ENCODE data around the gene BTBD9. TPM values are rescaled to one million over a fixed set of nuclear protein-coding genes. Genes with fewer than 3 reads are reported as not detected.

BTBD9 gene
- total RNA-seq, 1 donor from 2014 or later = 23.0 TPM

DNA sequence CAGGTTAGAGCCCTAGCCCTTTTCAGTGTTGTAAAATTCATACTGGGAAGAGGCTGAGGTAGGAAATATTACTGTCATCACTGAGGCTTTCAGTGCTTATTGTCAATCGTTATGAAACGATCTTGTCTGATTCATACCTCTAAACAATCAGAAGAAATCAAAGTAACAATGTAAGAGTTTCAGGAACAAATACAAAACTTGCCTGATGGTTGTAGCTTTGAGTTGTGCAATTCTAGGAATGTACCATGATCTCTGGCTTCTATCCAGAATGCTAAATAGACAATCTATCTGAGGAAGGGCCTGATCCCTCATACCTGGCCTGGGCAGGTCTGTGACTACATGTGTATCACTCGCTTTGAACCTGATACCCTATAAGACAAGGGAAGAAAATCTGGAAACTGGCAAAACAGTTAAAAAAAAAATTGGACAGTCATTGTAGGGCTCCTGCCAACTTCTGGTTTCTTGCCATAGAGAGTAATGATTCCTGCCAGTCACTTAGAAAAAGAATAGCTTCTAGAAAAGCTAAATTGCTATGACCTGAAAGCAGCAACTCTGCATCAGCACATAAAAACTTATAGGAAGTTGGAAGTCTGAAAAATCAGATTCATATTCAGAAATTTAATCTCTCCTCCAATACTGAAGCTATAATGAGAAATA, 234.7 kb downstream of the BTBD9 start:
- no peak overlapping the region for H3K4me3 Mint-ChIP-seq
- H3K9me3 Mint-ChIP-seq = no peaks in the 10 kb centered on the region
- DNase-seq (ENCODE audit: low spot score in 2 of 2, unreplicated experiment in 2 of 2) = no peak
- no peaks in the 10 kb centered on the region for H3K36me3 Mint-ChIP-seq
- peaks cover 27% of the 10 kb centered on the region for H3K4me1 Mint-ChIP-seq
- TF ChIP-seq, protein P1, sequence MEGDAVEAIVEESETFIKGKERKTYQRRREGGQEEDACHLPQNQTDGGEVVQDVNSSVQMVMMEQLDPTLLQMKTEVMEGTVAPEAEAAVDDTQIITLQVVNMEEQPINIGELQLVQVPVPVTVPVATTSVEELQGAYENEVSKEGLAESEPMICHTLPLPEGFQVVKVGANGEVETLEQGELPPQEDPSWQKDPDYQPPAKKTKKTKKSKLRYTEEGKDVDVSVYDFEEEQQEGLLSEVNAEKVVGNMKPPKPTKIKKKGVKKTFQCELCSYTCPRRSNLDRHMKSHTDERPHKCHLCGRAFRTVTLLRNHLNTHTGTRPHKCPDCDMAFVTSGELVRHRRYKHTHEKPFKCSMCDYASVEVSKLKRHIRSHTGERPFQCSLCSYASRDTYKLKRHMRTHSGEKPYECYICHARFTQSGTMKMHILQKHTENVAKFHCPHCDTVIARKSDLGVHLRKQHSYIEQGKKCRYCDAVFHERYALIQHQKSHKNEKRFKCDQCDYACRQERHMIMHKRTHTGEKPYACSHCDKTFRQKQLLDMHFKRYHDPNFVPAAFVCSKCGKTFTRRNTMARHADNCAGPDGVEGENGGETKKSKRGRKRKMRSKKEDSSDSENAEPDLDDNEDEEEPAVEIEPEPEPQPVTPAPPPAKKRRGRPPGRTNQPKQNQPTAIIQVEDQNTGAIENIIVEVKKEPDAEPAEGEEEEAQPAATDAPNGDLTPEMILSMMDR (IDR thresholded peaks at IDR 0.05; ENCODE audit: unreplicated experiment) = no peak
- H3K27ac Mint-ChIP-seq = peak overlapping the region; percentile 83
- H3K27me3 Mint-ChIP-seq (ENCODE audit: low read depth) = no peaks in the 10 kb centered on the region

DNA sequence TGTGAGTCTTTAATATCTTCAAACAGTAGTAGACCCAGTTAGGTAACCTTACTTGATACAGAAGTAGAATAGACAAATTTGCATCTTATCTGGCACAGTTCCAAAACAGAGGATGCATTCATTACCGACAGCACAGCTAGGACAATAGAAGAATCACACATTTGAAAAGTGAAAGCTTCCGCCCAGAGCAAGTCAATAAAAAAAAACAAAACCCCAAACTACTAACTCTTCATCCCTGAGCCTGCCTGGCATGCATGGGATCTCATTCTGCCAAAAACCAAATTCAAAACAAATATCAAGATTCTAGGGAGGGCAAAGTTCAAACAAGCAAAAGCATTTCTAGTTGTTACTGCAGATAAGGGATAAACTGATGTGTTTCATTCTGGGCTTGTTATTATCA, 235.4 kb downstream of the BTBD9 start:
- H3K4me1 Mint-ChIP-seq = peaks cover 27% of the 10 kb centered on the region
- peak overlapping the region; percentile 83 for H3K27ac Mint-ChIP-seq
- no peaks in the 10 kb centered on the region for H3K36me3 Mint-ChIP-seq
- no peaks in the 10 kb centered on the region for H3K9me3 Mint-ChIP-seq
- H3K4me3 Mint-ChIP-seq = no peak overlapping the region
- no peaks in the 10 kb centered on the region for H3K27me3 Mint-ChIP-seq (ENCODE audit: low read depth)
- no peak for DNase-seq (ENCODE audit: low spot score in 2 of 2, unreplicated experiment in 2 of 2)
- TF ChIP-seq, protein P1 (IDR thresholded peaks at IDR 0.05; ENCODE audit: unreplicated experiment) = no peak

DNA sequence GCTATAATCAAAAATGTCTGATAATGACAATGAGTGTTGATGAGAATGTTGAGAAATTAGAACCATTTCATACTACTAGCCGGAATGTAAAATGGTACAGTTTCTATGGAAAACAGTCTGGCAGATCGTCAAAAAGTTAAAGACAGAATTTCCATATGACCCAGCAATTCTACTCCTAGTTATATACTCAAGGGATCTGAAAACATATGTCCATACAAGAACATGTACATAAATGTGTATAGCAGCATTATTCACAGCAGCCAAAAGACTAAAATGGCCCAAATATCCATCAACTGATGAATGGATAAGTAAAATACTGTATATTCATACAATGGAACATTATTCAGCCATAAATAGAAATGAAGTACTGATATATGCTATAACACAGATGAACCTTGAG, 236.2 kb downstream of the BTBD9 start:
- H3K4me3 Mint-ChIP-seq = no peak overlapping the region
- TF ChIP-seq, protein P1 (IDR thresholded peaks at IDR 0.05; ENCODE audit: unreplicated experiment) = no peak
- H3K4me1 Mint-ChIP-seq = peaks cover 27% of the 10 kb centered on the region
- no peaks in the 10 kb centered on the region for H3K36me3 Mint-ChIP-seq
- no peak overlapping the region for H3K27ac Mint-ChIP-seq
- no peaks in the 10 kb centered on the region for H3K9me3 Mint-ChIP-seq
- no peak for DNase-seq (ENCODE audit: low spot score in 2 of 2, unreplicated experiment in 2 of 2)
- no peaks in the 10 kb centered on the region for H3K27me3 Mint-ChIP-seq (ENCODE audit: low read depth)

DNA sequence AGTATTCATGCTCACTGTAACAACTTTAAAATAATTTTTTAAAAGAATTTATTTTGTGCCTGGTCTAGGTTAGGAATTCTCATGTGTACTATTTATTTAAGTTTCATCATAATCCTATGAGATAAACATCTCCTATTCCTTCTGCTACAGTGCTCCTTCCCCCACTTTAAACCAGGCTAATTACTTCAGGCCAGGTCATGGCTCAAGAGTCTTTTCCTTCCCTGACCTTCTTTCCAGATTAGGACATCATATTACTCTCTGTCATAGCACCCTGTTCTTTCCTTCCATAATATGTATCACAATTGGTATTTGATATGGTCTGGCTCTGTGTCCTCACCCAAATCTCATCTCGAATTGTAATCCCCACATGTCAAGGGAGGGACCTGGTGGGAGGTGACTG, 239.0 kb downstream of the BTBD9 start:
- Mint-ChIP-seq H3K4me3 (no peak overlapping the region), H3K27me3 (ENCODE audit: low read depth) (no peaks in the 10 kb centered on the region), H3K4me1 (peaks cover 26% of the 10 kb centered on the region), H3K36me3 (no peaks in the 10 kb centered on the region), H3K27ac (no peak overlapping the region), H3K9me3 (no peaks in the 10 kb centered on the region)
- no peak for DNase-seq (ENCODE audit: low spot score in 2 of 2, unreplicated experiment in 2 of 2)
- TF ChIP-seq, protein P1 (IDR thresholded peaks at IDR 0.05; ENCODE audit: unreplicated experiment) = no peak

DNA sequence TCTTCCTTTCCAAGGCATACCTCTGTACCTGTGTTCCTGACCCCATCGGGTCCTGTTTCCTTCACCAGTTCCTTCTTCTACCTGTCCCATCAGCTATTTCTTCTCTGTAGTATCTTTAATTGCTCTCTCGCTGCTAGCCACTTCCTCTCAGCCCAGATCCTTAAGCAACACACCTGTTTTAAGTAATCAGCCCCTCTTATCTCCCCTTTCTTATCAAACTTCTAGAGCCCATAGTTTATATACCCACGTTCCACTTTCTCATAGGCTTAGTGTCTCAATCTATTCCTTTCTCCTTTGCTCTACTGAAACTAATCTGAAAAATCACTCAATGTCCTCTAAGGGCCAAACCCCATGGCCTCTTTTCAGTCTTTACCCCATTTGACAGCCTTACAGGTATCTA, 239.6 kb downstream of the BTBD9 start:
- TF ChIP-seq, protein P1 (IDR thresholded peaks at IDR 0.05; ENCODE audit: unreplicated experiment) = no peak
- DNase-seq (ENCODE audit: low spot score in 2 of 2, unreplicated experiment in 2 of 2) = no peak
- H3K36me3 Mint-ChIP-seq = no peaks in the 10 kb centered on the region
- peaks cover 21% of the 10 kb centered on the region for H3K4me1 Mint-ChIP-seq
- H3K9me3 Mint-ChIP-seq = no peaks in the 10 kb centered on the region
- no peak overlapping the region for H3K4me3 Mint-ChIP-seq
- H3K27me3 Mint-ChIP-seq (ENCODE audit: low read depth) = no peaks in the 10 kb centered on the region
- H3K27ac Mint-ChIP-seq = no peak overlapping the region

DNA sequence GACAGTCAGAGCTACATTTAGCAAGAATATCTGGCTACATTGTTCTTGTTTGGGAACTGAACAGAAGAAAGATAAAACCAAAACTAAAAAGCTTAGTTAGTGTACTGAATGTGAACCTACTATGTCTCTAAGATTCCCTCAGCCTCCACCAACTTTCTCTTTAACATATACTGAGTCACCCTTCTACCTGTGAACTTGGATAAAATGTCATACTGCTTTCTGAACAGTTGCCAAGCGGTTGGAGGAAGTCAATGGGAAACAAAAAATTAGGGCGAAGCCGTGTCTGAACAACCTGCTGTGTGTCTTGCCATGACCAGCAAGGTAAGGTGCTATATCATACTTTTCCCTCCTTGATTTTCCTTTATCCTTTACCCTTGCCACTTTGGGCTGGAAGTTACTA, 243.5 kb downstream of the BTBD9 start:
- TF ChIP-seq, protein P1 (IDR thresholded peaks at IDR 0.05; ENCODE audit: unreplicated experiment) = no peak
- H3K27ac Mint-ChIP-seq = no peak overlapping the region
- H3K27me3 Mint-ChIP-seq (ENCODE audit: low read depth) = no peaks in the 10 kb centered on the region
- H3K36me3 Mint-ChIP-seq = no peaks in the 10 kb centered on the region
- H3K9me3 Mint-ChIP-seq = peaks cover 5% of the 10 kb centered on the region
- DNase-seq (ENCODE audit: low spot score in 2 of 2, unreplicated experiment in 2 of 2) = no peak
- peaks cover 16% of the 10 kb centered on the region for H3K4me1 Mint-ChIP-seq
- H3K4me3 Mint-ChIP-seq = no peak overlapping the region

Data from mesothelial cell of epicardium (in vitro differentiated cells).